HG03520 (cell line): ENCODE measurements around the gene PITRM1.
"Not testable (repeated sequence)": the region's sequence is repeated elsewhere in the genome, so short reads cannot be mapped to it uniquely, and the experiment has no call there.

ENCODE experiments used
- ATAC-seq: cut with Tn5 transposase; IDR thresholded peaks from one replicate; pipeline ENCODE4 v1.9.1; 2021; ENCODE audit warnings: mild to moderate bottlenecking, moderate library complexity; ENCODE audit not compliant: unreplicated experiment

PITRM1 gene

DNA sequence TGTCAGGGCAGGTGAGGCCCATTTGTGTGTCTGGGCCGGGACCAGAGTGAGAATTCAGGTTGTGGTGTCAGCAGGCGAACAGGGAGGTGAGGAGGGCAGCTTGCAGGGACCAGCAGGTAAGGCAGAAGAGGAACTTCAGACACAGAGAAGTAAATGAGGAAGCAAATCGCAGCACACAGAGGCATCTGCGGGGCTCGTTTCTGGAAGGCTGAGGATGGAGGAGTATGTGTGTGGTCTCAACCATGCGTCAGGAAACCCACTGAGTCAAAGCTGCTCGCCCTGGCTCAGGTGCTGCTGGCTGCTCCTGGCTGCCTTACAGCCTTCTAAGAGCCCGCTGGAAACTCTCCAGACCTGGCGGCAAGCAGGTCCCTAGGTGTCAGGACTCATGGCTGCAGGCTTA is 26.9 kb upstream of the PITRM1 start:
- no peak for ATAC-seq

- no peak for ATAC-seq
Measured at GRCh38 chr10:3198900-3199299, 26.3 kb upstream of the PITRM1 start.

GRCh38 chr10:3197348-3198003 is 24.9 kb upstream of the PITRM1 start:
- peak; percentile 70 for ATAC-seq

- no peak for ATAC-seq
Measured at GRCh38 chr10:3196958-3197347, 24.4 kb upstream of the PITRM1 start.

- ATAC-seq, result no peak
Measured at GRCh38 chr10:3196482-3196881, 23.9 kb upstream of the PITRM1 start.

GRCh38 chr10:3195726-3196125 is 23.1 kb upstream of the PITRM1 start:
- ATAC-seq, result no peak

DNA sequence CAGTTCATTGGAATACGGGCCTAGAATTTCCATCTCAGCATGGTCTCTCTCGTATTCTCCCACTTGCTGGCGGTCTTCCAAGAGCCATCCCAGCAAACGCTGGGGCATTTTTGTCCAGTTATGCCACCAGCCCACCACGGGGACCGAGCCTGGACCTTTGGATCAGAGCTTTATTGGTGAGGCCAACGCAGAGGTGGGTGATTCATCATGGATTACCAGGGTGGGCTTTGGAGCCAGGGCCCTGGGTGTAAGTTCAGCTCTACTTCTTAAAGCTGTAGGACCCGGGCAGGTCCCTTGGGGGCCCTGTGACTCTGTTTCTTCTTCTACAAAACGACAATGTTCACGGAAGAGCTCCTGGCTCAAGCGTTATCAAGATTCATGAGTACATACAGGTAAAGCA is 22.7 kb upstream of the PITRM1 start:
- no peak for ATAC-seq

DNA sequence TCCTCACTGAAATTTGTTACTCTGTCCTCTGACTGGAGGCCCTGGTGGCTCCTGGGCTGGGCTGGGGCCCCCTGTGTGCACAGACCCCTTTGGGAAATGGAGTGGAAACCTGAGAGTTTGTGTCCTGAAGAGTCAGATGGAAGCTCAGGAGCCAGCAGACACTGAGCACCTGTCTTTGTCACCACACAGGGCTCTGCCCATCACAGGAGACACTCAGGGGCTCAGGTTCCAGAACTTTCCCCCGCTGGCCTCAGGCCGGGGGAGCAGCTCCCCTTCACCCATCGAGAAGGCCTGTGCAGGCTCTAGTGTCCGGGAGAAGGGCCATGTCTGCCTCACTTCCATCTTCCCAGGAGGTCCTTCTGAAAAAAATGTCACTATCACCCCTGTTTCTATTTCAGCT is 22.3 kb upstream of the PITRM1 start:
- ATAC-seq, result no peak

DNA sequence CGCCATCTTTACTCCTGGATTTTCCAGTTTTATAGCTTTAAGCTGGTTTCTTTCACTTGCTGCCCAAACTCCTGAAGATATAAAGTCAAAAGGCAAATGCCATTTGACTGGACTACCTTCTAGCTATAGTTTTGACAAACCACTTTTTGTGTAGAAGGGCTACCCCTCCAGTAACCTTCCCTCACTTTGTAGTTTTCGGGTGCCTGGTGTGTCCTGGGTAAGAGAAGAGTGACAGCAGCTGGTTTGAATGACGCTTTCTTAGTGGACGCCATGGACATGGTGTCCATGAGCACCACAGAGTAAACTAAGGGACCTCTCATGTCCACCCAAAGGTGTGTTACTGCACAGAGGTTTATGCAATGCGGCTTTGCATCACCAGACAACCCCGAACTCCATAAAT is 21.2 kb upstream of the PITRM1 start:
- no peak for ATAC-seq

DNA sequence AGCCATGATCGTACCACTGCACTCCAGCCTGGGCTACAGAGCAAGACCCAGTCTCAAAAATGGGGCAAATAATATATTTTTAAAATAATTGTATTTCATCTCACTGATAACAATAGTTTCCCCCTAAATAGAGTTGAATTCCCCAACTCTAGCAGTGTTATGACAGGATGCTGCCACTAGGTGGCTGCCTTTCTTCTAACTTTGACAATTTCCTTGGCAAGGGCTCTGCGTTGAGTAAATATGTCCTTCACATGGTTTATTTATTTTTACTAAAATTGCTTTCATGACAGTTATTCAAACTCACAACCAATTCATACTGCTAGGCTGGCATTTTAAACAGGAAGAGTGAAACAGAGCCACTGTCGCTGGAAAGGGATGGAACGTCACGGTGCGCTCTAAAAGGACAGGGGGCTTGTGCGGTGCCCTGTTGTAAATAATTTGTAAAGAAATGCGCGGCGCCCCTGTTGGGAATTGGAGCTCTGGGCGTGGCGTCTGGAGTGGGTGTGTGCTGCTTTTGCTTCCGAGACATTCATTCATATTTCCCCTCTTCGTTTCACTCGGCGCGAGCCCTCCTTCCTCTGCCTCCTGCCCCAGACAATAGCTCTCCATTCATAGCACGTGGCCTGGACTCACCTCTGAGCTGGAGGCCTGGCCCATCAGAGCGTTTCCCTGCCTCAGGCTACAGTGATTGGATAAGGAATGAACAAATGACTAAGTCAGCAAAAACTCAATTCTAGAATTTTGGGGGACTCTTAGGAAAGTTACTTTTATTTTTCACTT is 20.5 kb upstream of the PITRM1 start:
- ATAC-seq, result no peak

DNA sequence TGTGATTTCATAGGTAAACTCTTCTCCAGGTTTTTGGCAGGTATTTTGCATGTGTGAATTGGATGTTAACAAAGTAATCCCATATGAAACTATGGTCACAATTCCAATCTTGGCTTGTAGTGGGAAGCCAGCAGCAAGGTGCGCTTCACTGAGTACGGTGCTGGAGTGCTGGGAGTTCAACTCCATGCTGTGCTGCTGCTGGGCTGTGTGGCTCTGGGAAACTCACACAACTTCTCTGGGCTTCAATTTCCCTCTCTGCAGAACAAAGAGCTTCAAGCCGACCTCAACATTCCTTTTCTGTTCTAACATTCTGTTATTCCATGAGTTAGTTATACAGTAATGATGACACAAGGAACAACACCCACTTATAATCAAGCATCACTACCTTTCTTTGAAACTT is 18.2 kb upstream of the PITRM1 start:
- ATAC-seq, result no peak

DNA sequence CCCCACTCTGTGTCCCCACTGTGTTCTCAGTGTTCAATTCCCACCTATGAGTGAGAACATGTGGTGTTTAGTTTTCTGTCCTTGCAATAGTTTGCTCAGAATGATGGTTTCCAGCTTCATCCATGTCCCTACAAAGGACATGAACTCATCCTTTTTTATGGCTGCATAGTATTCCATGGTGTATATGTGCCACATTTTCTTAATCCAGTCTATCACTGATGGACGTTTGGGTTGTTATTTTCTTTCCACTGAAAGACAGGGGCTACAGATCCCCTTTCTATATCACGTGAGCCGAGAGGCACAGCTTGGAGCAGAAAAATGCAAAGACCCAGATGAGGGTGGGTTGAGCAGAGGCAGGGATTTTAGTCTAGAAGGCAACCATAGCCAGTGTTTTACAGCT is 14.6 kb upstream of the PITRM1 start:
- not testable (repeated sequence) for ATAC-seq

DNA sequence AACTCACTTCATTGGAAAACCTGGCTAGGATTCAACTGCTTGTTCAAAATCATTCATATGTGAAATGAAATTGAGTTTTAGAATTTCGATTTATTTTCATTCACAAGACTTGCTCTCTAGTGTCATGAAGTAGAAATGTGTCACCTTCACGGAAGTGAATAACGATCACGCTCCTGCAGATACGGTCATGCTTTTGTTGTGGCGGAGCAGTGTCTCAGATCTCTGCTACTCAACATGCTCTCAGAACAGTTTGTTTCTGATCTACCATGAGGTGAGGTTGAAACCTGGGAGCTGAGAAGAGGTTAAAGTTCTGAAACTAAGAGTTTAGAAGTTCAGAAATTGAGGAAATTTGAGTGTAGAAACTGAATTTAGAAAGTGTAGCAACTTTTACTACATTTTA is 13.8 kb upstream of the PITRM1 start:
- ATAC-seq, result no peak

DNA sequence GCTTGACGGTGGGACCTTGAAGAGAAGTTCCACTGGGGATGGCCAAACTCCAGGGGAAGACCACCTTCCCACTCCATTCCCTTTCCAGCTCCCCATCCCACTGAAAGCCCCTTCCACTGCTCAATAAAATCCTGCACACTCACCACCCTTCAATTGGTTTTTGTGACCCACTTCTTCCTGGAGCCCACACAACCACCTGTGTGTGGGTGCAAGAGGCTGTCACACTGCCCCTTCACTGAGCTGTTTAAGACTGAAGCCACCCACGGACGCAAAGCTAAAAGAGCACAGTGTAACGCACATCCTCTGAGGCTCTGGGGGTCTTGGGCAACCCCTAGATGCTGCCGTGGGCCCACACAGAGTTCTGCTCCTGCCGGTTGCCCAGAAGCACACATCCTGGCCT is 12.8 kb upstream of the PITRM1 start:
- ATAC-seq, result no peak

GRCh38 chr10:3180355-3181025 is 7.9 kb upstream of the PITRM1 start:
- ATAC-seq, result no peak

- no peak for ATAC-seq
Measured at GRCh38 chr10:3179174-3179573, 6.6 kb upstream of the PITRM1 start.

DNA sequence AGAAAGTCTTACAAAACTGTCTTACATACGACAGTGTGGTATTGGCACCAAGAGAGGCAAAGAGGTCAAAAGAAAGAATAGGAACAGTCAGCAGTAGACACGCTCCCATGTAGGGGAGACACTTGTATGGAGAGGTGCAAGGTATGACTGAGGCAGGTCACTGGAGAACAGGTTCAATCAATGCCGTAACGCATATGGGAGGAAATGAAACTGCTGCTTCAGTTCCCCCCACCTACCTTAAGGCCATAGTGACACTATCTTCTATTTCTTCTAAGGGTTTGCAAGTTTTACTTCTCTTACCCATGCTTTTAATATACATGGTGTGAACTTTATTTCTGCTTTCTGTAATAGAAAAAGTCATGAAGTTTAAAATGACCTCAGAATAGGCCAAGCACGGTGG is 5.5 kb upstream of the PITRM1 start:
- no peak for ATAC-seq

GRCh38 chr10:3173171-3173878 is 743 bp upstream of the PITRM1 start:
- peak; percentile 22 for ATAC-seq

- ATAC-seq, result no peak
Measured at GRCh38 chr10:3172081-3172445, 519 bp downstream of the PITRM1 start.

DNA sequence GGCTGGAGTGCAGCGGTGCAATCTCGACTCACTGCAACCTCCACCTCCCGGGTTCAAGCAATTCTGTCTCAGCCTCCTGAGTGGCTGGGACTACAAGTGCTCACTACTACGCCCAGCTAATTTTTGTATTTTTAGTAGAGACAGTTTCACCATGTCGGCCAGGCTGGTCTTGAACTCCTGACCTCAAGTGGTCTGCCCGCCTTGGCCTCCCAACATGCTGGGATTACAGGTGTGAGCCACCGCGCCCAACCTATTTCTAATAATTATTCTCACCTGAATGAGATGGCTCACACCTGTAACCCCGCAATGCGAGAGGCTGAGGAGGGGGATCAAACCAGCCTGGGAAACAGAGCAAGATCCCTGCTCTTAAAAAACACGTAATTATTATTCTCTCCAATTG is 1.1 kb downstream of the PITRM1 start:
- not testable (repeated sequence) for ATAC-seq

GRCh38 chr10:3169673-3170072 is 2.9 kb downstream of the PITRM1 start:
- no peak for ATAC-seq

GRCh38 chr10:3169271-3169670 is 3.3 kb downstream of the PITRM1 start:
- no peak for ATAC-seq
